ENCODE measurements around the gene MPL. TPM values are rescaled to one million over a fixed set of nuclear protein-coding genes. Genes with fewer than 3 reads are reported as not detected.
"Not testable (repeated sequence)": the region's sequence is repeated elsewhere in the genome, so short reads cannot be mapped to it uniquely, and the experiment has no call there.

MPL gene
- total RNA-seq, 1 donor from 2014 or later: not detected

- Mint-ChIP-seq H3K36me3 (ENCODE audit: low read depth) (peaks cover 2% of the 10 kb centered on the region), H3K4me1 (peaks cover 3% of the 10 kb centered on the region), H3K4me3 (no peak overlapping the region), H3K9me3 (no peaks in the 10 kb centered on the region), H3K27me3 (ENCODE audit: low read depth) (no peaks in the 10 kb centered on the region), H3K27ac (ENCODE audit: unreplicated experiment) (no peak overlapping the region)
- no peak for DNase-seq (ENCODE audit: low read depth, low spot score)
- TF ChIP-seq CTCF (conservative IDR thresholded peaks at IDR 0.05): no peak
Observed at GRCh38 chr1:43395523-43395922, 57.9 kb downstream of the MPL start.

- Mint-ChIP-seq H3K27ac (ENCODE audit: unreplicated experiment) (no peak overlapping the region), H3K27me3 (ENCODE audit: low read depth) (no peaks in the 10 kb centered on the region), H3K9me3 (no peaks in the 10 kb centered on the region), H3K4me3 (no peak overlapping the region), H3K36me3 (ENCODE audit: low read depth) (peaks cover 2% of the 10 kb centered on the region), H3K4me1 (no peaks in the 10 kb centered on the region)
- no peak for DNase-seq (ENCODE audit: low read depth, low spot score)
- TF ChIP-seq CTCF (conservative IDR thresholded peaks at IDR 0.05): no peak
Observed at GRCh38 chr1:43396059-43396458, 58.4 kb downstream of the MPL start.

GRCh38 chr1:43398227-43398626 lies 60.6 kb downstream of the MPL start:
- no peak for DNase-seq (ENCODE audit: low read depth, low spot score)
- Mint-ChIP-seq H3K36me3 (ENCODE audit: low read depth) (peaks cover 2% of the 10 kb centered on the region), H3K4me3 (no peak overlapping the region), H3K4me1 (no peaks in the 10 kb centered on the region), H3K27ac (ENCODE audit: unreplicated experiment) (no peak overlapping the region), H3K9me3 (no peaks in the 10 kb centered on the region), H3K27me3 (ENCODE audit: low read depth) (no peaks in the 10 kb centered on the region)
- no peak for TF ChIP-seq CTCF (conservative IDR thresholded peaks at IDR 0.05)

GRCh38 chr1:43400441-43400840 lies 62.8 kb downstream of the MPL start:
- H3K4me3 Mint-ChIP-seq, H3K9me3 Mint-ChIP-seq: not testable (repeated sequence)

GRCh38 chr1:43402089-43402865 lies 64.7 kb downstream of the MPL start:
- TF ChIP-seq CTCF (conservative IDR thresholded peaks at IDR 0.05): no peak
- no peak overlapping the region for H3K4me3 Mint-ChIP-seq
- no peak for DNase-seq (ENCODE audit: low read depth, low spot score)
- H3K36me3 Mint-ChIP-seq (ENCODE audit: low read depth): peaks cover 8% of the 10 kb centered on the region
- no peaks in the 10 kb centered on the region for H3K9me3 Mint-ChIP-seq
- no peak overlapping the region for H3K27ac Mint-ChIP-seq (ENCODE audit: unreplicated experiment)
- H3K27me3 Mint-ChIP-seq (ENCODE audit: low read depth): no peaks in the 10 kb centered on the region
- no peaks in the 10 kb centered on the region for H3K4me1 Mint-ChIP-seq

More at GRCh38 chr1:43400441-43400840, 62.8 kb downstream of the MPL start:
- DNase-seq (ENCODE audit: low read depth, low spot score); H3K27ac Mint-ChIP-seq (ENCODE audit: unreplicated experiment); H3K36me3 Mint-ChIP-seq (ENCODE audit: low read depth); H3K4me1 Mint-ChIP-seq; H3K27me3 Mint-ChIP-seq (ENCODE audit: low read depth): not testable (repeated sequence)

Small RNA genes lying within 50 kb of the gene (microRNA-seq; reads per million reads assigned to microRNA genes)
- 4.1 reads per million for gene MIR6734

Other genes starting within 250 kb of the MPL start
- gene EBNA1BP2, start 165.5 kb upstream of the MPL start, total RNA-seq: 55.9 and 57.3 TPM in 2 replicates
- 0.77 and 0.86 TPM in 2 replicates for gene CFAP57, start 165.5 kb upstream of the MPL start, total RNA-seq
- 0.14 TPM in 1 of 2 replicates, not detected in the other for gene TMEM125, start 67.8 kb upstream of the MPL start, total RNA-seq
- gene C1orf210, start 52.2 kb upstream of the MPL start, total RNA-seq: not detected in 2 replicates
- 2.2 and 2.8 TPM in 2 replicates for gene TIE1, start 36.8 kb upstream of the MPL start, total RNA-seq
- 180 and 196 TPM in 2 replicates for gene CDC20, start 21.2 kb downstream of the MPL start, total RNA-seq
- gene ELOVL1, start 30.2 kb downstream of the MPL start, total RNA-seq: 30.8 and 31.8 TPM in 2 replicates
- gene MED8, start 52.0 kb downstream of the MPL start, total RNA-seq: 30.8 and 33.9 TPM in 2 replicates
- gene SZT2, start 52.1 kb downstream of the MPL start, total RNA-seq: 39.4 and 42.0 TPM in 2 replicates
- 42.9 and 46.6 TPM in 2 replicates for gene HYI, start 116.1 kb downstream of the MPL start, total RNA-seq
- gene PTPRF, start 193.1 kb downstream of the MPL start, total RNA-seq: 119 and 125 TPM in 2 replicates